H1 (cell line): ENCODE data around the gene FOXL3. TPM values are rescaled to one million over a fixed set of nuclear protein-coding genes. Genes with fewer than 3 reads are reported as not detected.

Experiments used
- CTCF ChIA-PET: fragments of 300-600 bp; sonication (Branson Sonifier 250); formaldehyde crosslinking; loops from one replicate; lab custom pipeline; 2021; ENCODE audit not compliant: partially characterized antibody; lab: Charles Lee
- POLR2A ChIA-PET: fragments of 300-600 bp; sonication (Branson Sonifier 250); formaldehyde crosslinking; loops from one replicate; lab custom pipeline; 2021; ENCODE audit warnings: inconsistent platforms; ENCODE audit not compliant: partially characterized antibody; lab: Charles Lee
- DNase-seq, 2 experiments: peaks; one replicate each; pipeline versions ENCODE4 v3.0.0 to v3.0.0-alpha.2; 2010 to 2022; ENCODE audit warnings: low spot score in 2 of 2, low read depth in 1 of 2, mixed read lengths in 1 of 2
- FAIRE-seq: peaks from 2 replicates; lab custom pipeline; 2011; peaks lifted over from hg19 to GRCh38; lab: Jason Lieb, UNC
- H2AFZ ChIP-seq: 2 replicates; pipeline ENCODE4 v1.8.1; 2012; ENCODE audit warnings: low read length, inconsistent platforms
- H2AK5ac ChIP-seq: 2 replicates; pipeline ENCODE4 v1.6.1; 2013; ENCODE audit warnings: low read depth, low read length
- H2BK120ac ChIP-seq: replicated peaks from 2 replicates; pipeline ENCODE3; 2013; ENCODE audit warnings: low read depth, low read length, inconsistent platforms
- H2BK12ac ChIP-seq: 2 replicates; pipeline ENCODE4 v1.6.1; 2013; ENCODE audit warnings: low read depth, low read length
- H2BK15ac ChIP-seq: 2 replicates; pipeline ENCODE4 v1.6.1; 2013; ENCODE audit warnings: low read length
- H2BK20ac ChIP-seq: 2 replicates; pipeline ENCODE4 v1.6.1; 2013; ENCODE audit warnings: low read length
- H2BK5ac ChIP-seq: 2 replicates; pipeline ENCODE4 v1.6.1; 2013; ENCODE audit warnings: low read depth, low read length
- H3K14ac ChIP-seq: 2 replicates; pipeline ENCODE4 v1.6.1; 2013; ENCODE audit warnings: inconsistent platforms; ENCODE audit not compliant: insufficient read length
- H3K18ac ChIP-seq: 2 replicates; pipeline ENCODE4 v1.6.1; 2013; ENCODE audit warnings: low read length; ENCODE audit errors: extremely low read depth
- H3K23ac ChIP-seq: 2 replicates; pipeline ENCODE4 v1.6.1; 2013; ENCODE audit warnings: inconsistent platforms; ENCODE audit not compliant: insufficient read length
- H3K23me2 ChIP-seq: 2 replicates; pipeline ENCODE4 v1.6.1; 2013; ENCODE audit warnings: low read depth, low read length
- H3K27ac ChIP-seq: 2 replicates; pipeline ENCODE4 v1.6.1; 2011; ENCODE audit warnings: low read depth, low read length, inconsistent platforms
- H3K27me3 ChIP-seq, 4 experiments: replicated peaks in 1 of 4; 1 replicate in 1 of 4; 2 replicates in 3 of 4; pipeline versions ENCODE4 v1.6.1 to v1.8.1; 2011 to 2013; ENCODE audit warnings: low read length in 3 of 4, mild to moderate bottlenecking in 3 of 4, inconsistent platforms in 2 of 4, mixed read lengths in 2 of 4, moderate library complexity in 1 of 4; ENCODE audit not compliant: control insufficient read depth in 3 of 4, insufficient read depth in 3 of 4; ENCODE audit errors: extremely low read depth in 1 of 4
- H3K36me3 ChIP-seq, 4 experiments: 2 replicates each; pipeline versions ENCODE4 v1.6.1 to v1.8.1; 2011 to 2013; ENCODE audit warnings: mild to moderate bottlenecking in 4 of 4, low read length in 3 of 4, moderate library complexity in 2 of 4, control low read depth in 1 of 4, inconsistent platforms in 1 of 4; ENCODE audit not compliant: insufficient read depth in 4 of 4, control insufficient read depth in 2 of 4
- H3K4ac ChIP-seq: replicated peaks from 2 replicates; pipeline ENCODE3; 2013; ENCODE audit warnings: low read length, low read depth, mixed read lengths, inconsistent platforms; ENCODE audit not compliant: insufficient read length
- H3K4me1 ChIP-seq, 4 experiments: replicated peaks in 1 of 4; 1 replicate in 1 of 4; 2 replicates in 3 of 4; pipeline versions ENCODE4 v1.6.1 to v1.8.1; 2011 to 2013; ENCODE audit warnings: low read length in 3 of 4, inconsistent platforms in 2 of 4, mixed read lengths in 1 of 4; ENCODE audit not compliant: insufficient read depth in 4 of 4, control insufficient read depth in 3 of 4
- H3K4me2 ChIP-seq, 2 experiments: 2 replicates each; pipeline versions ENCODE4 v1.6.1 to v1.8.1; 2011 to 2013; ENCODE audit warnings: low read depth in 2 of 2, low read length in 2 of 2, control low read depth in 1 of 2, inconsistent platforms in 1 of 2, mild to moderate bottlenecking in 1 of 2; ENCODE audit not compliant: insufficient read depth in 1 of 2
- H3K4me3 ChIP-seq, 4 experiments: fragments of 200-600, 300-600 bp in 1 of 4; sonication (generic), shearing (Covaris generic), sonication (Bioruptor Twin) in 1 of 4; 2 replicates each; pipeline versions ENCODE4 v1.5.1 to v1.8.1; 2011 to 2016; ENCODE audit warnings: low read length in 4 of 4, low read depth in 3 of 4, control low read depth in 2 of 4, inconsistent platforms in 2 of 4, mild to moderate bottlenecking in 2 of 4, mixed read lengths in 1 of 4, moderate library complexity in 1 of 4; ENCODE audit not compliant: insufficient read depth in 2 of 4; ENCODE audit errors: extremely low read depth in 1 of 4
- H3K56ac ChIP-seq: replicated peaks from 2 replicates; pipeline ENCODE3; 2013; ENCODE audit warnings: low read depth, mild to moderate bottlenecking, mixed read lengths, low read length, inconsistent platforms; ENCODE audit not compliant: insufficient read length
- H3K79me1 ChIP-seq: 2 replicates; pipeline ENCODE4 v1.6.1; 2013; ENCODE audit warnings: low read depth, low read length, control low read depth
- H3K79me2 ChIP-seq, 2 experiments: 2 replicates each; pipeline versions ENCODE4 v1.6.1 to v1.8.1; 2012 to 2013; ENCODE audit warnings: low read length in 2 of 2, mild to moderate bottlenecking in 2 of 2, inconsistent platforms in 1 of 2; ENCODE audit not compliant: insufficient read depth in 2 of 2, control insufficient read depth in 1 of 2
- H3K9ac ChIP-seq, 4 experiments: replicated peaks in 1 of 4; 1 replicate in 1 of 4; 2 replicates in 3 of 4; pipeline versions ENCODE4 v1.6.1 to v1.8.1; 2011 to 2013; ENCODE audit warnings: low read depth in 3 of 4, low read length in 3 of 4, control low read depth in 2 of 4, mild to moderate bottlenecking in 2 of 4, moderate library complexity in 2 of 4, inconsistent platforms in 1 of 4; ENCODE audit errors: extremely low read depth in 1 of 4
- H3K9me3 ChIP-seq, 2 experiments: 2 replicates each; pipeline versions ENCODE4 v1.6.1 to v1.8.1; 2012 to 2013; ENCODE audit warnings: mild to moderate bottlenecking in 2 of 2, moderate library complexity in 2 of 2, control low read depth in 1 of 2, inconsistent platforms in 1 of 2, low read depth in 1 of 2, low read length in 1 of 2, mixed read lengths in 1 of 2; ENCODE audit not compliant: insufficient read depth in 2 of 2
- H4K20me1 ChIP-seq, 2 experiments: replicated peaks in 1 of 2; 2 replicates each; pipeline versions ENCODE3 to v1.8.1; 2011 to 2013; ENCODE audit warnings: inconsistent platforms in 2 of 2, low read length in 2 of 2, mild to moderate bottlenecking in 1 of 2; ENCODE audit not compliant: insufficient read depth in 2 of 2, control insufficient read depth in 1 of 2
- H4K5ac ChIP-seq: 2 replicates; pipeline ENCODE4 v1.6.1; 2013; ENCODE audit warnings: low read length, low read depth, mixed read lengths, inconsistent platforms; ENCODE audit not compliant: insufficient read length
- H4K8ac ChIP-seq: 2 replicates; pipeline ENCODE4 v1.8.0; 2013; ENCODE audit warnings: mild to moderate bottlenecking, moderate library complexity, low read length, inconsistent platforms; ENCODE audit not compliant: insufficient read depth; ENCODE audit errors: extremely low read depth
- H4K91ac ChIP-seq: replicated peaks from 2 replicates; pipeline ENCODE3; 2013; ENCODE audit warnings: low read length, mixed read lengths, inconsistent platforms; ENCODE audit not compliant: insufficient read length
- CEBPB ChIP-seq: IDR thresholded peaks from 2 replicates; pipeline ENCODE4 v1.6.1; 2012; ENCODE audit warnings: low read depth, low read length
- CHD1 ChIP-seq: IDR thresholded peaks from 2 replicates; pipeline ENCODE4 v1.6.1; 2012; ENCODE audit warnings: low read depth, low read length, improper control_type of control experiment
- CTBP2 ChIP-seq: IDR thresholded peaks from 2 replicates; pipeline ENCODE4 v1.7.0; 2011; ENCODE audit warnings: borderline replicate concordance, mild to moderate bottlenecking, moderate library complexity, mixed read lengths, low read length; ENCODE audit not compliant: insufficient read depth, insufficient read length
- EP300 ChIP-seq, 2 experiments: IDR thresholded peaks; 1 replicate in 1 of 2; 2 replicates in 1 of 2; pipeline ENCODE4 v1.6.1; 2011 to 2012; ENCODE audit warnings: low read depth in 2 of 2, low read length in 2 of 2, mild to moderate bottlenecking in 2 of 2, borderline replicate concordance in 1 of 2, inconsistent platforms in 1 of 2, moderate library complexity in 1 of 2
- EZH2 ChIP-seq: fragments of 200-600 bp; sonication (generic); IDR thresholded peaks from 2 replicates; pipeline ENCODE4 v1.7.1; 2012; ENCODE audit warnings: low read depth, mild to moderate bottlenecking, moderate library complexity, low read length, inconsistent platforms; ENCODE audit not compliant: severe bottlenecking
- GTF2F1 ChIP-seq: IDR thresholded peaks from 2 replicates; pipeline ENCODE4 v1.6.1; 2012; ENCODE audit warnings: low read depth, low read length, improper control_type of control experiment, borderline replicate concordance
- HDAC2 ChIP-seq, 2 experiments: fragments of 300-600 bp in 1 of 2; sonication (generic) in 1 of 2; IDR thresholded peaks; 2 replicates each; pipeline ENCODE4 v1.6.1; 2011 to 2012; ENCODE audit warnings: low read depth in 2 of 2, low read length in 2 of 2, mild to moderate bottlenecking in 2 of 2, moderate library complexity in 2 of 2, borderline replicate concordance in 1 of 2, inconsistent platforms in 1 of 2
- HDAC6 ChIP-seq: IDR thresholded peaks from one replicate; pipeline ENCODE4 v1.7.1; 2012; ENCODE audit warnings: low read depth, mild to moderate bottlenecking, inconsistent platforms, low read length, moderate library complexity
- KDM4A ChIP-seq: IDR thresholded peaks from one replicate; pipeline ENCODE4 v1.7.1; 2012; ENCODE audit warnings: low read depth, mild to moderate bottlenecking, moderate library complexity, low read length, inconsistent platforms; ENCODE audit not compliant: severe bottlenecking
- NANOG ChIP-seq: IDR thresholded peaks from 2 replicates; pipeline ENCODE4 v1.6.1; 2011; ENCODE audit warnings: low read length, low read depth, mild to moderate bottlenecking, inconsistent platforms; ENCODE audit not compliant: insufficient read depth, poor library complexity, severe bottlenecking
- POLR2A ChIP-seq, 2 experiments: IDR thresholded peaks; 1 replicate in 1 of 2; 2 replicates in 1 of 2; pipeline ENCODE4 v1.6.1; 2011; ENCODE audit warnings: low read depth in 2 of 2, low read length in 2 of 2, mild to moderate bottlenecking in 2 of 2; ENCODE audit errors: control extremely low read depth in 1 of 2
- RXRA ChIP-seq: IDR thresholded peaks from 2 replicates; pipeline ENCODE4 v1.6.1; 2011; ENCODE audit warnings: low read depth, mild to moderate bottlenecking, low read length, moderate library complexity; ENCODE audit not compliant: insufficient read depth
- TAF1 ChIP-seq: IDR thresholded peaks from 2 replicates; pipeline ENCODE4 v1.6.1; 2011; ENCODE audit warnings: mild to moderate bottlenecking, low read depth, low read length
- YY1 ChIP-seq: IDR thresholded peaks from 2 replicates; pipeline ENCODE4 v1.6.1; 2011; ENCODE audit warnings: low read depth, mild to moderate bottlenecking, low read length
- WGBS, 2 experiments: shearing (Covaris generic) in 1 of 2; methylation state at CpG; one replicate each; pipeline versions ENCODE4 v1.1.6 to v1.1.7; 2013 to 2015; ENCODE audit warnings: low lambda C conversion rate in 2 of 2, mixed read lengths in 2 of 2, inconsistent platforms in 1 of 2, low coverage in 1 of 2, missing lambda C conversion rate in 1 of 2; ENCODE audit not compliant: insufficient replicate concordance in 2 of 2, insufficient coverage in 1 of 2, insufficient read length in 1 of 2; ENCODE audit errors: extremely low coverage in 1 of 2, missing lambda C conversion rate in 1 of 2; 5-methylcytosine and 5-hydroxymethylcytosine counted together
- polyA plus RNA-seq, 7 experiments: library from polyadenylated mRNA; depleted of rRNA in 3 of 7; stranded (reverse) in 5 of 7; unstranded in 2 of 7; fragments of >200 nt in 5 of 7; fragments of 200-250 nt in 2 of 7; gene quantifications; 1 replicate in 5 of 7; 2 replicates in 1 of 7; 4 replicates in 1 of 7; pipeline versions ENCODE4 v1.2.1 to v1.2.3, GENCODE V29; 2011 to 2013; ENCODE audit warnings: missing spikeins in 2 of 7, mixed read lengths in 2 of 7
- total RNA-seq: library from RNA; stranded (reverse); fragmentation: NEBNext Ultra II Directional; extraction: Animal tissue kit (Norgen Biotek cat#: 25700); gene quantifications from 2 replicates; pipeline ENCODE4 v1.2.1, GENCODE V29; 2021

Gene FOXL3
- total and polyA plus RNA-seq, 2 of the 8 experiments (the other 6 are each of a cell fraction or from before 2014, with no cell fraction given), result not detected

- Histone ChIP-seq H3K27ac (no peak overlapping the region), H2BK5ac (no peak overlapping the region), H4K91ac (no peak overlapping the region), H4K8ac (no peak overlapping the region; the same call in 1 of the 2 replicates), H3K23me2 (no peaks in the 10 kb centered on the region), H4K5ac (no peak overlapping the region), H2BK20ac (no peak overlapping the region), H3K23ac (no peak overlapping the region), H3K9ac (no peak overlapping the region), H2BK120ac (no peak overlapping the region), H4K20me1 (no peaks in the 10 kb centered on the region), H3K27me3 (peaks cover 0 to 2% (median 0%) of the 10 kb centered on the region in 4 experiments; a peak in 1 of 7 replicates), H3K18ac (no peak overlapping the region), H2BK15ac (no peak overlapping the region), H3K36me3 (peaks cover 5 to 67% (median 31%) of the 10 kb centered on the region in 4 experiments; a peak in 6 of 8 replicates), H3K4me3 (no peak overlapping the region), H2AFZ (no peak overlapping the region), H2BK12ac (no peak overlapping the region), H3K4me1 (no peaks in the 10 kb centered on the region), H2AK5ac (no peak overlapping the region), H3K9me3 (peaks cover 58 to 94% of the 10 kb centered on the region in 2 experiments), H3K79me1 (0 out of 2 replicates have a peak, but pooled peaks cover 2% of the 10 kb centered on the region), H3K4ac (no peak overlapping the region), H3K14ac (no peak overlapping the region), H3K79me2 (no peaks in the 10 kb centered on the region), H3K4me2 (no peak overlapping the region), H3K56ac (no peak overlapping the region)
- POLR2A ChIA-PET, result no interaction called here
- WGBS, 2 experiments, result 90% methylated on average over 13 of the region's 15 CpGs; no CpG with 5 or more reads in 1 of the 2 experiments
- FAIRE-seq (no peak), DNase-seq (no peak)
- CTCF ChIA-PET, result interaction anchor here (0.6 to 1.2 kb wide), 2 partner anchors 28 to 950 kb away, joined by 3 read pairs; no protein-coding TSS in a partner anchor
- TF ChIP-seq HDAC2 (IDR thresholded peaks at IDR 0.05; ENCODE audit: borderline replicate concordance in 1 of 2, low read depth in 2 of 2, low read length in 2 of 2) (no peak), CHD1 (no peak), GTF2F1 (no peak), YY1 (no peak), EP300 (IDR thresholded peaks at IDR 0.05; ENCODE audit: borderline replicate concordance in 1 of 2, low read depth in 2 of 2, low read length in 2 of 2) (no peak), POLR2A (IDR thresholded peaks at IDR 0.05; ENCODE audit: control extremely low read depth in 1 of 2, low read depth in 2 of 2, low read length in 2 of 2) (no peak), HDAC6 (no peak), RXRA (no peak), CEBPB (no peak), EZH2 (no peak), NANOG (no peak), CTBP2 (no peak), KDM4A (no peak), TAF1 (no peak)
These were observed 30.8 kb upstream of the FOXL3 start for GRCh38 chr7:259191-259505.
